ENCODE data around the gene CCR3.

The CCR3 gene

GRCh38 chr3:46200211-46200610, 42.0 kb upstream of the CCR3 start:
- WGBS (ENCODE audit: extremely low coverage, insufficient coverage, low lambda C conversion rate), result no CpG with 5 or more reads among the region's 5 CpGs
- Histone ChIP-seq H3K4me2 (ENCODE audit: low read length) (no peak overlapping the region), H2AK5ac (ENCODE audit: low read length) (no peak overlapping the region), H3K23ac (ENCODE audit: low read length) (no peak overlapping the region), H3K9ac (ENCODE audit: low read length) (no peak overlapping the region), H2BK120ac (ENCODE audit: low read depth, low read length) (no peak overlapping the region), H3K18ac (ENCODE audit: low read length) (no peak overlapping the region), H3K27me3 (ENCODE audit: insufficient read depth, low read length, poor library complexity) (no peaks in the 10 kb centered on the region), H3K79me1 (ENCODE audit: low read length) (no peaks in the 10 kb centered on the region), H3K56ac (ENCODE audit: low read length) (no peak overlapping the region), H3K36me3 (ENCODE audit: control insufficient read depth, insufficient read depth, low read length) (no peaks in the 10 kb centered on the region), H2BK15ac (replicated peaks; ENCODE audit: low read depth) (no peak overlapping the region), H4K5ac (ENCODE audit: low read length) (no peak overlapping the region), H3K27ac (ENCODE audit: low read depth, low read length) (no peak overlapping the region), H3K4me3 (ENCODE audit: low read length) (no peak overlapping the region), H3K79me2 (ENCODE audit: control insufficient read depth, insufficient read depth, low read length) (no peaks in the 10 kb centered on the region), H4K8ac (ENCODE audit: low read depth, low read length) (no peak overlapping the region), H2BK5ac (ENCODE audit: low read length) (no peak overlapping the region), H3K4ac (ENCODE audit: low read depth, low read length) (no peak overlapping the region), H3K4me1 (ENCODE audit: control insufficient read depth, low read depth, low read length) (no peaks in the 10 kb centered on the region)
- no peak for DNase-seq

- H4K8ac ChIP-seq (ENCODE audit: low read depth, low read length), result no peak overlapping the region
- H4K5ac ChIP-seq (ENCODE audit: low read length), result no peak overlapping the region
- no peak overlapping the region for H3K4ac ChIP-seq (ENCODE audit: low read depth, low read length)
- H2BK5ac ChIP-seq (ENCODE audit: low read length), result no peak overlapping the region
- no peaks in the 10 kb centered on the region for H3K27me3 ChIP-seq (ENCODE audit: insufficient read depth, low read length, poor library complexity)
- H3K79me1 ChIP-seq (ENCODE audit: low read length), result no peaks in the 10 kb centered on the region
- no peak overlapping the region for H3K9ac ChIP-seq (ENCODE audit: low read length)
- no peak for DNase-seq
- no peak overlapping the region for H3K4me2 ChIP-seq (ENCODE audit: low read length)
- H3K18ac ChIP-seq (ENCODE audit: low read length), result no peak overlapping the region
- H3K4me3 ChIP-seq (ENCODE audit: low read length), result no peak overlapping the region
- H3K27ac ChIP-seq (ENCODE audit: low read depth, low read length), result no peak overlapping the region
- no peaks in the 10 kb centered on the region for H3K79me2 ChIP-seq (ENCODE audit: control insufficient read depth, insufficient read depth, low read length)
- H3K4me1 ChIP-seq (ENCODE audit: control insufficient read depth, low read depth, low read length), result no peaks in the 10 kb centered on the region
- H2BK15ac ChIP-seq (replicated peaks; ENCODE audit: low read depth), result no peak overlapping the region
- H3K56ac ChIP-seq (ENCODE audit: low read length), result no peak overlapping the region
- H3K23ac ChIP-seq (ENCODE audit: low read length), result no peak overlapping the region
- H2BK120ac ChIP-seq (ENCODE audit: low read depth, low read length), result no peak overlapping the region
- no CpG with 5 or more reads among the region's 1 CpG for WGBS (ENCODE audit: extremely low coverage, insufficient coverage, low lambda C conversion rate)
- no peak overlapping the region for H2AK5ac ChIP-seq (ENCODE audit: low read length)
- H3K36me3 ChIP-seq (ENCODE audit: control insufficient read depth, insufficient read depth, low read length), result no peaks in the 10 kb centered on the region
These were observed 41.5 kb upstream of the CCR3 start for GRCh38 chr3:46200790-46201189.

GRCh38 chr3:46202535-46202934, 39.7 kb upstream of the CCR3 start:
- Histone ChIP-seq H4K8ac (ENCODE audit: low read depth, low read length) (no peak overlapping the region), H3K56ac (ENCODE audit: low read length) (no peak overlapping the region), H2BK15ac (replicated peaks; ENCODE audit: low read depth) (no peak overlapping the region), H3K4me3 (ENCODE audit: low read length) (no peak overlapping the region), H3K4me1 (ENCODE audit: control insufficient read depth, low read depth, low read length) (no peaks in the 10 kb centered on the region), H3K27me3 (ENCODE audit: insufficient read depth, low read length, poor library complexity) (no peaks in the 10 kb centered on the region), H3K23ac (ENCODE audit: low read length) (no peak overlapping the region), H3K4me2 (ENCODE audit: low read length) (no peak overlapping the region), H3K27ac (ENCODE audit: low read depth, low read length) (no peak overlapping the region), H2AK5ac (ENCODE audit: low read length) (no peak overlapping the region), H3K36me3 (ENCODE audit: control insufficient read depth, insufficient read depth, low read length) (no peaks in the 10 kb centered on the region), H2BK5ac (ENCODE audit: low read length) (no peak overlapping the region), H3K79me2 (ENCODE audit: control insufficient read depth, insufficient read depth, low read length) (no peaks in the 10 kb centered on the region), H2BK120ac (ENCODE audit: low read depth, low read length) (no peak overlapping the region), H3K4ac (ENCODE audit: low read depth, low read length) (no peak overlapping the region), H3K9ac (ENCODE audit: low read length) (no peak overlapping the region), H3K18ac (ENCODE audit: low read length) (no peak overlapping the region), H3K79me1 (ENCODE audit: low read length) (no peaks in the 10 kb centered on the region), H4K5ac (ENCODE audit: low read length) (no peak overlapping the region)
- DNase-seq, result no peak
- no CpG with 5 or more reads among the region's 4 CpGs for WGBS (ENCODE audit: extremely low coverage, insufficient coverage, low lambda C conversion rate)

DNA sequence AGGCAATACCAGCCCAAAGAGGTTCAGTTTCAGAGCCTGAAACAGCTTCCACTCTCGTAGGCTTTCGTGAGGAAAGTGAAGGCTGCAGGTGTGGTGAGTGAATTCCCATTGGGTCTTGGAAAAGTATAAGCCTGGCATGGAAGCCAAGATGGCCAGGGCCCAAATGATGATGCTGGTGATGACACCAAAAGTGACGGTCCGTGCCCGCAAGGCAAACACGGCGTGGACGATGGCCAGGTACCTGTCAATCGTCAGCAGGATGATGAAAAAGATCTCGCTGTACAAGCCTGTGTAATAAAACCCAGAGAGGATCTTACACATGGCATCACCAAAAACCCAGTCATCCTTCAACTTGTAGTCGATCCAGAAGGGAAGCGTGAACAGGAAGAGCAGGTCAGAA, 38.6 kb upstream of the CCR3 start:
- H3K27ac ChIP-seq (ENCODE audit: low read depth, low read length), result no peak overlapping the region
- no CpG with 5 or more reads among the region's 12 CpGs for WGBS (ENCODE audit: extremely low coverage, insufficient coverage, low lambda C conversion rate)
- no peak overlapping the region for H3K18ac ChIP-seq (ENCODE audit: low read length)
- no peak overlapping the region for H3K56ac ChIP-seq (ENCODE audit: low read length)
- no peak overlapping the region for H2BK120ac ChIP-seq (ENCODE audit: low read depth, low read length)
- no peaks in the 10 kb centered on the region for H3K4me1 ChIP-seq (ENCODE audit: control insufficient read depth, low read depth, low read length)
- no peaks in the 10 kb centered on the region for H3K79me2 ChIP-seq (ENCODE audit: control insufficient read depth, insufficient read depth, low read length)
- H4K5ac ChIP-seq (ENCODE audit: low read length), result no peak overlapping the region
- H3K4me2 ChIP-seq (ENCODE audit: low read length), result no peak overlapping the region
- no peaks in the 10 kb centered on the region for H3K27me3 ChIP-seq (ENCODE audit: insufficient read depth, low read length, poor library complexity)
- no peak overlapping the region for H4K8ac ChIP-seq (ENCODE audit: low read depth, low read length)
- H3K79me1 ChIP-seq (ENCODE audit: low read length), result no peaks in the 10 kb centered on the region
- H2AK5ac ChIP-seq (ENCODE audit: low read length), result no peak overlapping the region
- H3K4me3 ChIP-seq (ENCODE audit: low read length), result no peak overlapping the region
- H3K23ac ChIP-seq (ENCODE audit: low read length), result no peak overlapping the region
- DNase-seq, result no peak
- H3K36me3 ChIP-seq (ENCODE audit: control insufficient read depth, insufficient read depth, low read length), result no peaks in the 10 kb centered on the region
- no peak overlapping the region for H2BK15ac ChIP-seq (replicated peaks; ENCODE audit: low read depth)
- no peak overlapping the region for H3K9ac ChIP-seq (ENCODE audit: low read length)
- no peak overlapping the region for H3K4ac ChIP-seq (ENCODE audit: low read depth, low read length)
- H2BK5ac ChIP-seq (ENCODE audit: low read length), result no peak overlapping the region

DNA sequence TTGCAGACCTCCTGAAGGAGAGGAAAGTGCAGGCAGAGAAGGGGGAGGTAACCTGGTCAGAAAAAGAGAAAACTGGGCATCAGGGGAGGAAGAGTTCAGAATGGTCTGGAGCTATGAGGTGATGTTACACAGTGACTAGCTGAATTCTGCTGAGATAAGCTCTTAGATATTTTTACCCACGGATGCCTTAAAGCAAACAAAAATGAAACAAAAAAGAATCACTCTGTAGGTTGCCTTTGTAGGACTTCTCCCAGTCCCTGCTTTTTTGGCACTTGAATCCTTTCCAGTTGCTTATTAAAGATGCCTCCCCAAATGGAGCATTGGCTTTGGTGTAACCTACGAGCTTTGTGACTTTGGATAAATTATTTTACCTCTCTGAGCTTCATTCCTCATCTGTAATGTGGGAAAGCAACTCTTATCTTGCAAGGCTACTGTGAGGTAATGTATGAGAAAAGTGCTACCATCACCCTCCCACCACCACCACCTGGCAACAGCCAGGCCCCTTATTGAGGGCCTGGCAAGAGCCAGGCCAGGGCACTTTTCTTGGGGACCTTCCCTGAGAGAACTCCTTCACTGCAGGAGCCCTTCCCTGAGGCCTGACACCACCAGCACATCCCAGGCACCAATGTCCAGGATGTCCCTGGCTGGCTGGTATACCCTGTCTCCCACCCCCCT, 36.8 kb upstream of the CCR3 start:
- H3K36me3 ChIP-seq (ENCODE audit: control insufficient read depth, insufficient read depth, low read length), result no peaks in the 10 kb centered on the region
- H3K27ac ChIP-seq (ENCODE audit: low read depth, low read length), result no peak overlapping the region
- no peak for DNase-seq
- no peaks in the 10 kb centered on the region for H3K4me1 ChIP-seq (ENCODE audit: control insufficient read depth, low read depth, low read length)
- no peaks in the 10 kb centered on the region for H3K27me3 ChIP-seq (ENCODE audit: insufficient read depth, low read length, poor library complexity)
- no peaks in the 10 kb centered on the region for H3K79me2 ChIP-seq (ENCODE audit: control insufficient read depth, insufficient read depth, low read length)
- no peak overlapping the region for H3K4ac ChIP-seq (ENCODE audit: low read depth, low read length)
- no CpG with 5 or more reads among the region's 2 CpGs for WGBS (ENCODE audit: extremely low coverage, insufficient coverage, low lambda C conversion rate)
- H4K5ac ChIP-seq (ENCODE audit: low read length), result no peak overlapping the region
- no peak overlapping the region for H3K4me2 ChIP-seq (ENCODE audit: low read length)
- no peak overlapping the region for H3K4me3 ChIP-seq (ENCODE audit: low read length)
- no peak overlapping the region for H3K9ac ChIP-seq (ENCODE audit: low read length)
- no peak overlapping the region for H2BK120ac ChIP-seq (ENCODE audit: low read depth, low read length)
- no peak overlapping the region for H2BK5ac ChIP-seq (ENCODE audit: low read length)
- no peak overlapping the region for H2BK15ac ChIP-seq (replicated peaks; ENCODE audit: low read depth)
- H3K18ac ChIP-seq (ENCODE audit: low read length), result no peak overlapping the region
- H2AK5ac ChIP-seq (ENCODE audit: low read length), result no peak overlapping the region
- H3K23ac ChIP-seq (ENCODE audit: low read length), result no peak overlapping the region
- no peaks in the 10 kb centered on the region for H3K79me1 ChIP-seq (ENCODE audit: low read length)
- H3K56ac ChIP-seq (ENCODE audit: low read length), result no peak overlapping the region
- no peak overlapping the region for H4K8ac ChIP-seq (ENCODE audit: low read depth, low read length)
